ENCODE results near the gene CLDN22.

CLDN22 gene

DNA sequence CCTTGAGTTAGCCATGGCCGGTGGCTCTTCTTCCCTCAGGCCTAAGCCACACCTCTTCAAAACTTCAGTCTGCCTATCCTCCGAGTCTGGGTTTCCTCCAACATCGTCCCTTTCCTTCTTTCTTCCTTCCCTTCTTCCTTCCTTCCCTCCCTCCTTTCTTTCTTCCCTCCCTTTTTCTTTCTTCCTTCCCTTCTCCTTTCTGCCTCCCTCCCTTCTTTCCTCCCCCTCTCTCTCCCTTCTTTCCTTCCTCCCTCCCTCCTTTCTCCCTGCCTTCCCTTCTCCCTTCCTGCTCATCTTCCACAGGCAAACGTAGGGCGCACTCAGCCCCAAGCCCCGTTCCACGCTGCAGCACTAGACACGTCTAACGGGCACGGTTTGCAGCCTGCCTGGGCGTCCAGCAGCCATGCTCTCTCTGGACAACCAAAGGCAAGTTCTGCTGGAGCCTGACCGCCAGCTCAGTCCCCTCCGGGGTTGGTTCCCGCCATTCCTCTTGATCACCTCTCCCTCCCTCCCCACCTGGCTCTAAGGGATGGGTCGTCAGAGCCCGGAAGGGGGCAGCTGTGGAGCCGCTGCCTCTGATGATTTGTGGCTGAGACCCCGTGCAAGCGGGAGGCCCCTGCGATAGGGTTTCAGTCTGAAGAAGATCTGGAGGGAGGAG, 36.2 kb upstream of the CLDN22 start:
- Histone ChIP-seq H3K79me2 (ENCODE audit: control insufficient read depth, insufficient read depth, low read length, unreplicated experiment) (no peaks in the 10 kb centered on the region), H3K27ac (ENCODE audit: low read depth, low read length) (peak overlapping the region; percentile 52), H2AFZ (ENCODE audit: low read length, unreplicated experiment) (no peak overlapping the region), H3K4me1 (ENCODE audit: control insufficient read depth, insufficient read depth, low read length, unreplicated experiment) (peaks cover 27% of the 10 kb centered on the region), H3K36me3 (ENCODE audit: insufficient read depth, low read length) (no peaks in the 10 kb centered on the region), H3K27me3 (ENCODE audit: insufficient read depth, low read length) (no peaks in the 10 kb centered on the region), H3K4me3 (ENCODE audit: low read depth, low read length) (no peak overlapping the region)

DNA sequence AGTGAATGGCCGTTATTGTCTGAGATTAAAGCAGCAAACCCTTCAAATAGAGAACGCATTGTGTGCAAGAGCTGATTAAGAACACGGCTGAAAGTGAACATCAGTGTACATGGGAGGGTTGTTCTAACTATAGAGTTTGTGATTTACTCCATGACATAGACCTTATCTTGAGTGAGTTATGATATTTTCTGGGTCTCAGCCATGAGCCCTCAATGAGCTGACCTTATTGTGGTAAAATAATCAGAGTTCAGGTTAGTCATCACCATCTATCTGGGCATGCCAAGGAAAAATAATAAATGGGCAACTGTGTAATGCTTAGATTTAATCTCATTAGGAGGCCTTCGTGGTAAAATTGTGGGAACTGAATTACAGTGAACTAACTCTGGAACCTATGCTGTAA, 35.3 kb upstream of the CLDN22 start:
- Histone ChIP-seq H3K4me3 (ENCODE audit: low read depth, low read length) (no peak overlapping the region), H3K79me2 (ENCODE audit: control insufficient read depth, insufficient read depth, low read length, unreplicated experiment) (no peaks in the 10 kb centered on the region), H3K27me3 (ENCODE audit: insufficient read depth, low read length) (no peaks in the 10 kb centered on the region), H2AFZ (ENCODE audit: low read length, unreplicated experiment) (no peak overlapping the region), H3K27ac (ENCODE audit: low read depth, low read length) (peak overlapping the region; percentile 52), H3K36me3 (ENCODE audit: insufficient read depth, low read length) (no peaks in the 10 kb centered on the region), H3K4me1 (ENCODE audit: control insufficient read depth, insufficient read depth, low read length, unreplicated experiment) (peaks cover 25% of the 10 kb centered on the region)

DNA sequence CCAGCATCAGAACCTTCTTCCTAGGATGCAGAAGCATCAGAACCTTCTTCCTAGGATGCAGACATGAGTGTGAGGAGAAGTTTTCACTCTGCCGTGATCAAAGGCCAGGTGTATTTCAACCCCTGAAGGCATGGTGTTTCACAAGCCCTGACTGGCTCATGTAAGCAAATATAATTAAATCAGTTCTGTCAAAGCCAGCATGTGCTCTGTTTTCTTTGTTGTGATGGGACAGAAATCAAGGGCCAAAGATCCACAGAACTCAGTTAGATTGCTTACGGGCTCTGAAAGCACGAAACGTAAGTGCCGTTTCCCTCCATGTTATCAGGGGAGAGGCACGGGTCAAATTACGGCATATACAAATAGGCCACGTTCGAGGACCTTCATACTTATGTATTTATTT, 34.1 kb upstream of the CLDN22 start:
- peaks cover 21% of the 10 kb centered on the region for H3K4me1 ChIP-seq (ENCODE audit: control insufficient read depth, insufficient read depth, low read length, unreplicated experiment)
- no peaks in the 10 kb centered on the region for H3K36me3 ChIP-seq (ENCODE audit: insufficient read depth, low read length)
- H2AFZ ChIP-seq (ENCODE audit: low read length, unreplicated experiment): no peak overlapping the region
- H3K27ac ChIP-seq (ENCODE audit: low read depth, low read length): no peak overlapping the region
- H3K79me2 ChIP-seq (ENCODE audit: control insufficient read depth, insufficient read depth, low read length, unreplicated experiment): no peaks in the 10 kb centered on the region
- H3K27me3 ChIP-seq (ENCODE audit: insufficient read depth, low read length): no peaks in the 10 kb centered on the region
- H3K4me3 ChIP-seq (ENCODE audit: low read depth, low read length): no peak overlapping the region

DNA sequence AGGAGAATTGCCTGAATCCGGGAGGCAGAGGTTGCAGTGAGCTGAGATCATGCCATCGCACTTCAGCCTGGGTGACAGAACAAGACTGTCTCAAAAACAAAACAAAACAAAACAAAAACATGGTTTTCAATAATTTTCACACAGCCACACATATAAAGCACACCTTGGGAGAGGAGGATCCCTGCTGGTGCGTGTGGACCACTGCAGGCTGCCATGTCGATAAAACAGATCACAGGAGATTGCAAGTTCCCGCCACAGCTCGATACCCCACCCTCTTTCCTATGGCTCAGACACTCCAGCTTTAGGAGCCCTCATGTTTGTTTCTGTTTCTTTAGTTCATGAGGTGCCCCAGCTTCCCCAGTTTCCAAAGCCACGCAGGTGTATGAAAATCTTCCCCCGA, 33.5 kb upstream of the CLDN22 start:
- no peak overlapping the region for H2AFZ ChIP-seq (ENCODE audit: low read length, unreplicated experiment)

DNA sequence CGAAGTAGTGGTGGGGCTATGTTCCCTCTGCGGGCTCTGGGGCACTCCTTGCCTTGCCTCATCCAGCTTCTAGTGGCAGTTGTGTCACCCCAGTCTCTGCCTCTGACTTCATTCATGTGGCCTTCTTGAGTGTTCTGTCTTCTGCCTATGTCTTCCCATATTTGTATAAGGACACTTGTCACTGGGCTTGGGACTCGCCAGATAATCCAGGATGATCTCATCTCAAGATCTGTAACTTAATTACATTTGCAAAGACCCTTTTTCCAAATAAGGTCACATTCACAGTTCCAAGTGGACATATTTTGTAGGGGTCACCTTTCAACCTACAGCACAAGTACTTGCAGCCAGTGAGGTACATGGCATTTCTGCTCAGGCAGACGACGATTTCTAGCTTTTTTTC, 32.5 kb upstream of the CLDN22 start:
- Histone ChIP-seq H3K27me3 (ENCODE audit: insufficient read depth, low read length) (no peaks in the 10 kb centered on the region), H3K36me3 (ENCODE audit: insufficient read depth, low read length) (no peaks in the 10 kb centered on the region), H3K27ac (ENCODE audit: low read depth, low read length) (no peak overlapping the region), H3K4me3 (ENCODE audit: low read depth, low read length) (no peak overlapping the region), H3K4me1 (ENCODE audit: control insufficient read depth, insufficient read depth, low read length, unreplicated experiment) (peaks cover 36% of the 10 kb centered on the region), H3K79me2 (ENCODE audit: control insufficient read depth, insufficient read depth, low read length, unreplicated experiment) (no peaks in the 10 kb centered on the region), H2AFZ (ENCODE audit: low read length, unreplicated experiment) (no peak overlapping the region)

More for the DNA sequence above, 33.5 kb upstream of the CLDN22 start:
- Histone ChIP-seq H3K36me3 (ENCODE audit: insufficient read depth, low read length) (no peaks in the 10 kb centered on the region), H3K4me3 (ENCODE audit: low read depth, low read length) (no peak overlapping the region), H3K4me1 (ENCODE audit: control insufficient read depth, insufficient read depth, low read length, unreplicated experiment) (peaks cover 26% of the 10 kb centered on the region), H3K79me2 (ENCODE audit: control insufficient read depth, insufficient read depth, low read length, unreplicated experiment) (no peaks in the 10 kb centered on the region), H3K27ac (ENCODE audit: low read depth, low read length) (no peak overlapping the region), H3K27me3 (ENCODE audit: insufficient read depth, low read length) (no peaks in the 10 kb centered on the region)

DNA sequence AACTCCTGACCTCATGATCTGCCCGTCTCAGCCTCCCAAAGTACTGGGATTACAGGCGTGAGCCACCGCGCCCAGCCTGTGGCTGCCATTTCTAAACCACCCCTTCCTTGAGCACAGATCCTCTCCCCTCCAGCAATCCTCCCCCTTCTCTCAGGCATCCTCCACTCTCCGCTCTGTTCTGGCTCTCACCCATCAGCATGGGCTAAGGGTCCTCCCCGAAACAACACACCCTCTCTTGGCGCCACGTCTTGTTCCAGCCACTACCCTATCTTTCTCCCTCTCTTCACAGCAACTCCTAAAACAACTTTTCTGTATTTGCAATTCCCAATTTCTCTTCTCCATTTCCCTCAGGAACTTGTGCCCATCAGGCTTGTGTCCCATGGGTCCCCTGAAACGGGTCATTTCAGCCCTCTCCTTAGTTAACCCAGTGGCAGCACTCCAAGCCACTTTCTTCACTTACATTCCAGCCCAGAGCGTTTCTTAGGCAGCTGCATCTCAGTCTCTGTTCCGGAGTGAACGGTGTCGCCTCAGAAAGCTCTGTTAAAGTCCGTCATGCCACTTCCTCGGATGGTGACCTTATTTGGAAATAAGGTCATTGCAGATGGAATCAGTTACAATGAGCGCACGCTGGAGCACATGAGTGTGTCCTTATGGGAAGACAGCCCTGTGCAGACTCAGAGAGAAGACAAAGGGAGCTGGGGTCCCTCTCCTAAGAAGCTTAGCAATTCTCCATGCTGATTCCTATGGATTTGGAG, 30.4 kb upstream of the CLDN22 start:
- Histone ChIP-seq H2AFZ (ENCODE audit: low read length, unreplicated experiment) (no peak overlapping the region), H3K27me3 (ENCODE audit: insufficient read depth, low read length) (no peaks in the 10 kb centered on the region), H3K4me3 (ENCODE audit: low read depth, low read length) (no peak overlapping the region), H3K36me3 (ENCODE audit: insufficient read depth, low read length) (no peaks in the 10 kb centered on the region), H3K4me1 (ENCODE audit: control insufficient read depth, insufficient read depth, low read length, unreplicated experiment) (peaks cover 30% of the 10 kb centered on the region), H3K27ac (ENCODE audit: low read depth, low read length) (no peak overlapping the region), H3K79me2 (ENCODE audit: control insufficient read depth, insufficient read depth, low read length, unreplicated experiment) (no peaks in the 10 kb centered on the region)

DNA sequence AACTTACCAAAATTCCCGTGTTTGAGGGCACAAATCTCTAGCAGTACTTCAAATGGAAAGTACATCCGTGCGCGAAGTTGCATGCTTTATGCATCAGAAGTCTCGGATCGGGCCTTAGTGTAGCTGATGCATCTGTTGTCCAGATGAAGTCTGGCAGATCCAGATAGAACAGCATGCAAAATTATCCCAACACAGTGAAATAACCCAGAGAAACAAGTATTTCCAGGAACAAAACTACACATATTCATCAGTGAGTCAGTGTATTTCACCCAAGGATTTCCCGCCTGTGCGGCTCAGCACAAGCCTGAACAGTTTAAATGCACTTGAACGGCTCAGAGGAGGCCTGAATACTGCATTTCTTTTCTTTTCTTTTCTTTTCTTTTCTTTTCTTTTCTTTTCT, 29.6 kb upstream of the CLDN22 start:
- Histone ChIP-seq H3K79me2 (ENCODE audit: control insufficient read depth, insufficient read depth, low read length, unreplicated experiment) (no peaks in the 10 kb centered on the region), H2AFZ (ENCODE audit: low read length, unreplicated experiment) (peak overlapping the region; percentile 38), H3K36me3 (ENCODE audit: insufficient read depth, low read length) (no peaks in the 10 kb centered on the region), H3K27me3 (ENCODE audit: insufficient read depth, low read length) (no peaks in the 10 kb centered on the region), H3K4me3 (ENCODE audit: low read depth, low read length) (no peak overlapping the region), H3K4me1 (ENCODE audit: control insufficient read depth, insufficient read depth, low read length, unreplicated experiment) (peaks cover 23% of the 10 kb centered on the region), H3K27ac (ENCODE audit: low read depth, low read length) (peak overlapping the region; percentile 80)

DNA sequence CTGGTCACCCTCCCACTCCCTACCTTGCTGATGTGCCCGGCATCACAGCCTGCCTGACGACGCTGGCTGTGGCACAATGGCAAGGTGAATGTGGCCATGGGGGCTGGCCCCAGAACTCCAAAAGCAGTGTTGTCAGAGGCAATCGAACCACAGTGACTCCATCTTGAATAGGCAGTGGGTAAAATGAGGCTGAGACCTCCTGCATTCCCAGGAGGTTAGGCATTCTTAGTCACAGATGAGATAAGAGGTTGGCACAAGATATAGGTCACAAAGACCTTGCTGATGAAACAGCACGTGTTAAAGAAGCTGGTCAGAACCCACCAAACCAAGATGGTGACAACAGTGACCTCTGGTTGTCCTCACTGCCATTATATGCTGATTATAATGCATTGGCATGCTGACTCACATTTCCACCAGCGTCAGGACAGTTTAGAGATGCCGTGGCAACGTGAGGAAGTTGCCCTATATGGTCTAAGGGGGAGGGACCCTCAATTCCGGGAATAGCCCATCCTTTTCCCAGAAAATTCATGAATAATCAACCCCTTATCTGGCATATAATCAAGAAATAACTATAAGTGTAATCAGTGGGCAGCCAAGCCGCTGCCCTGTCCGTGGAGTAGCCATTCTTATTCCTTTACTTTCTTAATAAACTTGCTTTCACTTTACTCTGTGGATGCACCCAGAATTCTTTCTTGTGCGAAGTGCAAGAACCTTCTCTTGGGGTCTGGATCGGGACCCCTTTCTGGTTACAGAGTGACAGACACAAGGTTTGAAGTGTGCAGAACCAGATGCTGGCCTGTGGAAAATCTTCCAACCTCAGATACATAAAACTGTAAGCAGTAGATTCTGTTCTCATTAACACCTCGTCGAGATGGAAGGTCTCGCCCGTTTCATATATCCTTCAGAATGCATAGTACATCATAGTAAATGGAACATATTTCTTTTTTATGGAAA, 28.9 kb upstream of the CLDN22 start:
- Histone ChIP-seq H3K27ac (ENCODE audit: low read depth, low read length) (peak overlapping the region; percentile 80), H2AFZ (ENCODE audit: low read length, unreplicated experiment) (peak overlapping the region; percentile 38), H3K36me3 (ENCODE audit: insufficient read depth, low read length) (no peaks in the 10 kb centered on the region), H3K27me3 (ENCODE audit: insufficient read depth, low read length) (no peaks in the 10 kb centered on the region), H3K4me3 (ENCODE audit: low read depth, low read length) (no peak overlapping the region), H3K4me1 (ENCODE audit: control insufficient read depth, insufficient read depth, low read length, unreplicated experiment) (peaks cover 23% of the 10 kb centered on the region), H3K79me2 (ENCODE audit: control insufficient read depth, insufficient read depth, low read length, unreplicated experiment) (no peaks in the 10 kb centered on the region)

DNA sequence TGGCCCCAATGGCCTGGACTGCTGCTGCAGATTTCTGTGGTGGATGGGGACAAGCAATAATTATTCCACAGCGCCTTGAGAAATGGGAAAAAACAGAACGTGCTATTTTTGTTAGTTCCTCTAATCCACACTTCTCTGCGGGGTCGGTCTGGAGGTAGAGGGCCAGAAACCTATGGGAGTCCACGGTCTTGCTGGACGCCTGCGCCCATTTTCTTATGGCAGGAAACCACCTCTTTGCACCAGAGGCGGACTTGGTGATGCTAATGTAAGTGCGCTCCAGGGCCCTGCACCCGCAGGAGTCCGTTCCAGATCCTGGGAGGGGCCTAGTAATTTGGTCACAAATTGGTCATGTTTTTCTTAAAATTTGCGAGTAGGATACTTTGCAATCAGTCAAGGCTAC, 28.1 kb upstream of the CLDN22 start:
- no peak overlapping the region for H3K4me3 ChIP-seq (ENCODE audit: low read depth, low read length)
- H3K4me1 ChIP-seq (ENCODE audit: control insufficient read depth, insufficient read depth, low read length, unreplicated experiment): peaks cover 23% of the 10 kb centered on the region
- H3K27ac ChIP-seq (ENCODE audit: low read depth, low read length): peak overlapping the region; percentile 80; the same call in 1 of the 2 replicates
- H3K79me2 ChIP-seq (ENCODE audit: control insufficient read depth, insufficient read depth, low read length, unreplicated experiment): no peaks in the 10 kb centered on the region
- H3K36me3 ChIP-seq (ENCODE audit: insufficient read depth, low read length): no peaks in the 10 kb centered on the region
- no peak overlapping the region for H2AFZ ChIP-seq (ENCODE audit: low read length, unreplicated experiment)
- no peaks in the 10 kb centered on the region for H3K27me3 ChIP-seq (ENCODE audit: insufficient read depth, low read length)

DNA sequence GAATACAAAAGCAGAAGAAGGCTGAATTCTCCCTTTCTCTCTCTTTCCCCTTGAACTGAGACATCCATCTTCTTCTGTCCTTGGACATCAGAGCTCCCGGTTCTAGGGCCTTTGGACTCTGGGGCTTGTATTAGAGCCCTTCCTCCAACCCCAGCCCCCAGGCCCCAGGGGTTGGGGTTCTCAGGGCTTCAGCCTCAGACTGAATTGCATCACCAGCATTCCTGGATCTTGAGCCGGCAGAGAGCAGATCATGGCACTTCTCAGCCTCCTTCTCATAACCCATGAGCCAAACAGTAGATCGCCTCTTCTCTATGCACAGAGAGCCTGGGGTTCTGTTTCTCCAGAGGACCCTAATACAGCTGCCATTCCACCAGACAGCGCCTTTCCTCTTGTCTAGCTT, 27.5 kb upstream of the CLDN22 start:
- Histone ChIP-seq H3K4me3 (ENCODE audit: low read depth, low read length) (no peak overlapping the region), H3K79me2 (ENCODE audit: control insufficient read depth, insufficient read depth, low read length, unreplicated experiment) (no peaks in the 10 kb centered on the region), H3K27ac (ENCODE audit: low read depth, low read length) (no peak overlapping the region)

More for the DNA sequence above, 27.5 kb upstream of the CLDN22 start:
- H3K4me1 ChIP-seq (ENCODE audit: control insufficient read depth, insufficient read depth, low read length, unreplicated experiment): peaks cover 23% of the 10 kb centered on the region
- no peaks in the 10 kb centered on the region for H3K36me3 ChIP-seq (ENCODE audit: insufficient read depth, low read length)
- H3K27me3 ChIP-seq (ENCODE audit: insufficient read depth, low read length): no peaks in the 10 kb centered on the region
- H2AFZ ChIP-seq (ENCODE audit: low read length, unreplicated experiment): peak overlapping the region; percentile 62

Measured in ACC112 (cell line).